Stimulated activated CD8-positive, alpha-beta memory T cell treated with anti-CD3 and anti-CD28 coated beads, Interleukin-2, amount 100 ng/mL, for 48 hours (primary cell): ENCODE data around the gene CTNND2.

Source experiments
- DNase-seq, 2 donors: peaks; one replicate each; pipeline ENCODE4 v3.0.0-alpha.2; 2020; ENCODE audit warnings: low read depth in 2 of 2

The CTNND2 gene

GRCh38 chr5:11777096-11777495 is 127.2 kb downstream of the CTNND2 start:
- DNase-seq: no peak

DNA sequence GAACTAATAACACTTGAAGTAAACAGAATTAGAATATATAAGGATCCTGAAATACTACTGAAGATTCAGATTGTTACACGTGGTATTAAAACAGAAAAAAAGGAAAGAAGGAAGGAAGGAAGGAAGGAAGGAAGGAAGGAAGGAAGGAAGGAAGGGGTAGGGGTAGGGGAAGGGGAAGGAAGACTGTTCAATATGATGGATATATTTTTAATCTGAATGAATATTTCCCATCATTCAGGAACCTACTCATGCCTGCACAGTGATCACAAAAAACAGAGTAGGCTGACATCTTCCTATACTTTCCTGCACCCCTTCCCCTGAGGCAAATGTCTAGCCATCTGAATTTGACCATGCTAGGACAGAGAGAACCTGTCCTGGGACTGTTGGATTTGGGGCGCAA is 133.9 kb downstream of the CTNND2 start:
- DNase-seq: no peak

- DNase-seq: no peak
These were observed 143.2 kb downstream of the CTNND2 start for GRCh38 chr5:11760934-11761603.

- DNase-seq: no peak
These were observed 145.9 kb downstream of the CTNND2 start for GRCh38 chr5:11758321-11758720.

GRCh38 chr5:11757661-11758060 is 146.6 kb downstream of the CTNND2 start:
- DNase-seq: no peak

DNA sequence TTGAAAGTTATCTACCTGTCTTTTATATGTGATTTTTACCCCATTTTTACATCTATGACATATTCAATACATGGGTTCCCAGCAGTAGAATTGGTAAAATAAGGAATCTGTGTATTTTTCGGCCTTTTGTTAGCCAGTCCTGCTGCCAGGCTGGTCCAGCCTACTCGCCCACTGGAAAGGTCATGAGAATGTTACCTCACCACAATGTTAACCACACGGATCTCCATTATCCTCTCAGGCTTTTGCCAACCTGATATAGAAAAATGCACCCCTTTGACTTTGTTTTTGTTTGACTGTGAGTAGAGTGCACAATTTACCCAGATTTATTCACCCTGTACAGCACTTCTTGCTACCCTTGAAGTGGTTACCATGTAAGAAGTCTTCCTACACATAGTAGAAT is 167.2 kb downstream of the CTNND2 start:
- no peak for DNase-seq

DNA sequence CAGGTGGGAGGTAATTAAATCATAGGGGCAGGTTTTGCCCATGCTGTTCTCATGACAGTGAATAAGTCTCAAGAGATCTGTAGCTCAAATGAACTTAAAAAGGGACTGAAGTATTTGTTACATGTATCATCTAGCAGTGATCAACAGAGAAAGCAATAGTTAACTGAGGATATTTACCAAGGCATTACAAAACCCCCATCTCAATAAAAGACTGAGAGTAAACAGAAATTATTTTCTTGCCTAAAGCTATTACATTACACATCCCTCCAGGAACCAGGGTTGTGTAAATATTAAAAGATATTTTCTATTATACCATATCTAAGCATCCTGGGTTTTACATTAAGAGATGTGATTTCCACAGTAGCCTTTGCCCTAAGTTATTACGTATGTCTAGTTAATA is 169.9 kb downstream of the CTNND2 start:
- no peak for DNase-seq

DNA sequence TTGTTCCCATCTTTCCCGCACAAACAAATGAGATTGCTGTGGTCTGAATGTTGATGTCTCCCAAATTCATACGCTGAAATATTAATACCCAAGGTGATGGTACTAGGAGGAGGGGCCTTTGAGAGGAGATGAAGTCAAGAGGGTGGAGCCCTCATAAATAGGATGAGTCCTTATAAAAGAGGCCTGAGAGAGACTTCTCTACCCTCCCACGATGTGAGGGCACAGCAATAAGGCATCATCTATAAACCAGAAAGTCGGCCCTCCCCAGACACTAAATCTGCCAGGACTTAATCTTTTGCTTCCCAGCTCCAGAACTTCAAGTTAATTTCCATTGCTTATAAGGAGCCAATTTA is 170.4 kb downstream of the CTNND2 start:
- no peak for DNase-seq

DNA sequence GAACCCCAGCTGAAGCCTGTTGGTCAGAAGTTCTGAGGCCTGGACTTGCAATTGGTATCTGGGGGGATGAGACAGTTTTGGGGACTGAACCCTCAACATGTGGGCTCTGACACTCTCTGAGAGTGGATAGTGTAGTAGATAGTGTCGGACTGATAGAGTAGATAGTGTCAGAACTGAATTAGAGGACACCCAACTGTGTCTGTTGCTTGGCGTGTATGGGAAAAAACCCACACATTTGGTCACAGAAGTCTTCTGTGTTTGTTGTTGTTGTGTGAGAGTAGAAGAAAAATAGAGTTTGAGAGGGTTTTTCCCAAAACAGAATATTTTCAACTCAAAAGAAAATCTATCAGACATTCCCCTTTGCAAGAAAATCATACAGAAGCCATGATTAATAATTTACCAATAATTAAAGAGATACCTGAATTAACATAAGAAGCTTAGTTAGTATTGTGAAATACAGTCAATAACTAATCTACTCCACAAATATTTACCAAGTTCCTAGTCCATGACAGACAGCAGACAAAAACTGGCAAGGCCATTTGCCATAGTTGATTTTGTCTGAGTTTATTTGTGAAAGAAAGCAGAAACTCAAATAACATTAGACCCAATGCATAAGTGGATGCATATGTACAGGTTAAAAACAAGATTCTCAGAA is 170.9 kb downstream of the CTNND2 start:
- DNase-seq: no peak

DNA sequence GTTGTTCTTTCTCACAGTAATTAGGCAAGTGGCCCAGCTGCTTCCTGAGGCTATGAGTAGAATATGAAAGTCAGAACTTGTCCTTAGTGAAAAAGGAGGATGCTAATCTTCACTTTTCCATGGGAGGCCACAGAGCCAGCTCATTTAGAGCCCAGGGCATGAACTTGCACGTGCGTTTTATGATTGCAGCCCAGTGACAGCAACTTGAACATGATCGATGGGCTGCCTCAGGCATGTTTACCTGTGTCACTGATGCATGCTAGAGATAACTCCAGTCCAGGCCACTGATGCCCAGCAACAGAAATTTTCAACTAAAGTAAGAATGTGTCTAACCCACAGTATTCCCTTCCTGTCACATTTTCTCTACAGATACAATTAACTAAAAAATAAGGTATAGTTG is 179.3 kb downstream of the CTNND2 start:
- DNase-seq: no peak

DNA sequence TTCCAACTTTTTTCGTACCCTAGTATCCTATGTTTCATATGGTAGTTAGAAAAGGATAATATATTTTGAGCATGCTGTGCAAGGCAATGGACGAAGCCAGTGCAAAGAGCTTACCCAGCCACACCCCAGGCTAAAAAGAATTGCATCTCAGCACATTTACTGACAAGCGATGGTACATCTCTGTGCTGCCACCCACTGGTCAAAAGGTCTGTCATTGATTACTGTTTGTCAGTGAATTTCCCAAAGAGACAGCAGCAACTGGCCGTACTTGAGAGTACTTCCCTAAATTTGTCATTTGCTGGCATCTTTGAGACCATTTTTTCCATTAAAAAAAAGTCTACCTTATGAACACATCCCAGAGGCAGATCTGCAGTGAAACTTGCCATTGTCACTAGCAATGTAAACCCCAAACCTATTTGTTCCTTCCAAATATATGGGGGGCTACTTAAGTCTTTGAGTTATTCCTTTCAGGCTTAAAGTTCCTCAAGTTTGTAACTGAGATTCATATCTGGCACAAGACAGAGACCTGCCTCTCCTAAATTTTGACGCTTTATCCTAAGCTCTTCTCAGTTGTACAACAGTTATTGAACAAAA is 184.3 kb downstream of the CTNND2 start:
- no peak for DNase-seq

GRCh38 chr5:11715461-11716196 is 188.6 kb downstream of the CTNND2 start:
- DNase-seq: no peak

DNA sequence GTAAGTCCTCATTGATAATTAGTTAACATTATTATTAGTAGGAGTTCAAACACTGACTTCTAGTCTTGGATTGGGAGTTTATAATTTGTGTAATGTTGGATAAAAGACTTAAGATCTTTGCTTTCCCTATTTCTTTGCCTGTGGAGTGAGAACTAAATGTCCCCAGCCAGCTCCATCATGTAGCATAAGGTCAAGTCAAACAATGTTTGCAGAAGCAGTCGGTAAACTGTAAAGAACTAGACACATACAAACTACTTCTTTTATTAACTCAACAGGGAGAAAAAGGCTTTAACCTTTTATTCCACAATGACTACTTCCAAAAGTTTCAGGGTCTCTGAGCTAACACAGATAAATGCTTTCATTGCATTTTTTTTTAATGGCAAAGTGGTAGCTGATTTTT is 192.3 kb downstream of the CTNND2 start:
- no peak for DNase-seq

- no peak for DNase-seq
These were observed 195.2 kb downstream of the CTNND2 start for GRCh38 chr5:11709021-11709420.

- DNase-seq: no peak
These were observed 199.3 kb downstream of the CTNND2 start for GRCh38 chr5:11704916-11705315.

GRCh38 chr5:11700391-11700790 is 203.9 kb downstream of the CTNND2 start:
- no peak for DNase-seq

- DNase-seq: no peak
These were observed 211.6 kb downstream of the CTNND2 start for GRCh38 chr5:11692636-11693035.

GRCh38 chr5:11687498-11687897 is 216.7 kb downstream of the CTNND2 start:
- DNase-seq: no peak

GRCh38 chr5:11684607-11685006 is 219.6 kb downstream of the CTNND2 start:
- no peak for DNase-seq

GRCh38 chr5:11683666-11684065 is 220.6 kb downstream of the CTNND2 start:
- DNase-seq: no peak

DNA sequence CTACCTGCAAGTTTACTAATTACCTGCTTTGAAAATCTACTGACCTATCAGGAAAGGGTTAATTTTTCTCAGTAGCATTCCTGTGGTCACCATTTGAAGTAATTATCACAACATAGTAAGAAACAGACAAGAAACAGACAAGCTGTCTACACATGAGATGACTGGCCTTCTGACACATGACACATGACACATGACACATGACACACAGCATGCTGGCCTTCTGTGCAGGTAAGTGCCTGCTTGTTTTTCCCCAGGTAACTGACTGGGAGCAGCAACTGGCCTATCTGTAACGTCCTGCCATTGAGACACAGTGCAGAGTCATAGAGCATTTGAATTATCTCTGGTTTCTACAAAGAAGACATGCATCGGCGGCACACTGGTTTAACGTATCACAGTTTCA is 222.4 kb downstream of the CTNND2 start:
- no peak for DNase-seq

DNA sequence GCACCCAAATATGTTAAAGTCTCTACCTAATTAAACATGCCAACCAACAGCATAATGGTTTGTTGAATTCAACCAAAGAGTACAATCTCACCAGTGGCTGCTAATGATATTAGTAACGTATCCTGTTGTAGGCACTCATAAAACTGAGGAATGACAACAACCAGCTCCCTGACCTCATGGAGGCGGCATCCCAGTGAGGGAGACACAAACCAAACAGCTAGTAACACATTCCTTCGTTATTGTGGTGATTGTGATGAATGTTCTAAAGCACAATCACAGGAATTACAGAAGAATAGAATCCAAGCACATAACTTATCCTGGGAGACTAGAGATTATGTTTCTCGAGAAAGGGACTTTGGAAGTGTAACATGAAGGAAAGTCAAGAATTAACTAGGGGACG is 224.6 kb downstream of the CTNND2 start:
- DNase-seq: no peak

DNA sequence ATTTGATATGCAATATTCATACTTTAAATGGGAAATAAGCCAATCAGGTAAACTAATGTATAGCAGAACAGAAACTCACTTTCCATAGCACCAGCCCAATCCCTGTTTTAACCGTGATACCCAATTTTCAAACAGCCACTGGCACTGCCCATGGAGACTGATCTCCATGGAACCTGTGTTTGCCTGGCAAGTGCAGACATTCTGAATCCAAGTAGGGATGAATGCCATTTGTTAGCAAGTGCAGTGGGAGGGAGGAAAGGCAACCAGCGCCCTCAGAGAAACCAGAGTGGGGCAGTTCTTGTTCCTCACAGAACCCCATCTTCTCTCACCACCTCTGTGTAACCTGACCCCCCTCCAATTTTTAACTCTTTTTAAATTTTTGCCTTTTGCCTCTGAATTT is 229.1 kb downstream of the CTNND2 start:
- no peak for DNase-seq
